Caki2 (cell line): Measurements from ENCODE around the gene HPGD. TPM values are rescaled to one million over a fixed set of nuclear protein-coding genes. Genes with fewer than 3 reads are reported as not detected.

ENCODE experiments used
- DNase-seq: peaks from one replicate; pipeline ENCODE4 v3.0.0-alpha.2; 2015; ENCODE audit warnings: low read depth
- in situ Hi-C: cut with HindIII; loops from 2 replicates; pipeline ENCODE4 v1.10.0; 2016; ENCODE audit warnings: low sequenced_read_pairs, low pct_unique_long_range_greater_than_20kb, mixed read lengths
- total RNA-seq: library from RNA; depleted of rRNA; stranded (reverse); fragments of >200 nt; shearing (Covaris generic); gene quantifications from 2 replicates; pipeline ENCODE4 v1.2.3, GENCODE V29; 2014; ENCODE audit warnings: low replicate concordance

HPGD gene
- total RNA-seq, 1 experiment from 2014 or later: 8.9 TPM

- in situ Hi-C loops: no loop called here
- peak; percentile 46 for DNase-seq
Observed at GRCh38 chr4:174532445-174532844, 10.2 kb upstream of the HPGD start.

DNA sequence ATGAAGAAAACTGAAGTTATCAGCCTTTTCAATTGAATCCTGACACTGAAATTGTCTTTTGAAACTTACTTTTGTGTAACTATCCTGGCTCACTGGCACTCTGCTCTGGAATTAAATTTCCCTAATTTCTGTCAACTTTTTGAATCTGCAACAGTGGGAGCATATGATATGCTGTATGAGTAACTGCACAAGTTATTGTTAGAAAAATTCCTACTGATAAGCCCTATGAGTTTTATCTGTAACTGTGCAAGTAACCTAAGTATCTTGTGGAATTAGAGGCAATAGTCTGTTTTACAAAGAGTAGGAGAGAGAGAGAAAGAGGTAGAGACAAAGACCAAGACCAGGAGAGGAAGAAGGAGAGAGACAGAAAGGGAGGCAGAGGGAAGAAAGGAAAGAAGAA, 9.2 kb upstream of the HPGD start:
- no peak for DNase-seq
- in situ Hi-C loops: no loop called here

DNA sequence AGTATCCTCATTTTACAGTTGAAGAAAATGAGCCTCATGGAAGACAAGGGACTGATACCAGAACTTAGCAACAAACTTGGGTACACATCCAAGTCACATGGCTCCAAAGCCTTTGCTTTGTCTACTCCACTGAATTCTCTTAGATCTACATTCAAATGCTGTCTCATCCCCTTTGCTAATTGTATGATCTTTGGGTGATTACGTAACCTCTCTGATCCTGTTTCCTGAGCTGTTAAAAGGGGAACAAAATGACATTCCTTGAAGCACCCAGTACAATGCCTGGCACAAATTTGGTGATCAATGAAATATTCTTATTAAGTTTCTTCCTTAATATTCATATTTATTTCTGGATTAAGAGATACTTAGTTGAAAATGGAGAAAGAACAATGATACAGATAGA, 5.9 kb upstream of the HPGD start:
- in situ Hi-C loops: no loop called here
- no peak for DNase-seq

- no peak for DNase-seq
- in situ Hi-C loops: no loop called here
Observed at GRCh38 chr4:174526731-174527130, 4.4 kb upstream of the HPGD start.

- in situ Hi-C loops: no loop called here
Observed at GRCh38 chr4:174524242-174524641, 2.0 kb upstream of the HPGD start.

DNA sequence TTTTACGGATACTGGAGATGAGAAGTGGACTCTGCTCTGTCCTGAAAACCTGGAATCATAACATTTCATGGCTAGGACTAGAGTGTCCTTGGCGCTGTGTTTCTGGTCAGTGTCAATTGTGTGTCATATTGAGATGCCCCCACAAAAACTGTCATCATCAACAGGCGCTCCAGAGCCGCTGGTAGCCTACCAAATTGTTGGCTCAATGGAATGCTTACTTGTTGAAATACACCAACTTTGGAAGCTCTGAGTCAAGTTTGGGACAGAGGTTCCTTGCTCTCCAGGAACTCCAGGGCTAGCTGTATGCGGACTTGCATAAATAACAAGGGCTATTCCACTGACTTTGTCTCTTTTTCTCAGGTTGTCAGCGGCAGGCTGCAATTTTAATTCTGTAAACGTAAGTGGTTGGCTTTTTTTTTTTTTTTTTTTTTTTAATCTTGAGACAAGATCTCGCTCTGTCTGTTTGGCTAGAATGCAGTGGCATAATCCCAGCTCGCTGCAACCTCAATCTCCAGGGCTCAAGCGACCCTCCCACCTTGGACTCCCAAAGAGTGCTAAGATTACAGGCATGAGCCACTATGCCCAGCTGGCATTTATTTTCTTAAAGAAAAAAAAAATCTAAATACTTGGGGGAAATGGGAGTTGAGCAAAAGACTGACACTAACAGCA, 871 bp upstream of the HPGD start:
- in situ Hi-C loops: no loop called here
- no peak for DNase-seq

More at GRCh38 chr4:174524242-174524641, 2.0 kb upstream of the HPGD start:
- DNase-seq: no peak

DNA sequence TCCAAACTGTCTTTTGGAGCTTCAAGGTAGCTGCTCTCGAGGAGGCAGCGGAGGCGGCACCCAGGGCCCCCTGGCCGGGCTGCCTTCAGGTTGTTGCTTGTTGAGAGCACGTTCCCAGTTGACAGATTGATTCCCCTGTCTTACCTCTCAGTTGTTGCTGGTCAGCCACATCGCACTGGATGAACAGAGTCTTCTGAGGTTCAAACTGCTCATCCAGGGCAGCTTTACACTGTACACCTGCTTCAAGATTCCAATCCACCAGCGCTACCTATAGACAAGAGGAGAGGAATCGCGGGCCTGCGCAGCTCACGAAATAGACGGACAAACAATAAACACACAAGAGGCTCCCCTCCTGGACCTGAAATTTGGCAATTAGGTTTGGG, 497 bp downstream of the HPGD start:
- in situ Hi-C loops: no loop called here
- DNase-seq: peak; percentile 64

GRCh38 chr4:174520660-174521059, 1.6 kb downstream of the HPGD start:
- DNase-seq: no peak
- in situ Hi-C loops: no loop called here

DNA sequence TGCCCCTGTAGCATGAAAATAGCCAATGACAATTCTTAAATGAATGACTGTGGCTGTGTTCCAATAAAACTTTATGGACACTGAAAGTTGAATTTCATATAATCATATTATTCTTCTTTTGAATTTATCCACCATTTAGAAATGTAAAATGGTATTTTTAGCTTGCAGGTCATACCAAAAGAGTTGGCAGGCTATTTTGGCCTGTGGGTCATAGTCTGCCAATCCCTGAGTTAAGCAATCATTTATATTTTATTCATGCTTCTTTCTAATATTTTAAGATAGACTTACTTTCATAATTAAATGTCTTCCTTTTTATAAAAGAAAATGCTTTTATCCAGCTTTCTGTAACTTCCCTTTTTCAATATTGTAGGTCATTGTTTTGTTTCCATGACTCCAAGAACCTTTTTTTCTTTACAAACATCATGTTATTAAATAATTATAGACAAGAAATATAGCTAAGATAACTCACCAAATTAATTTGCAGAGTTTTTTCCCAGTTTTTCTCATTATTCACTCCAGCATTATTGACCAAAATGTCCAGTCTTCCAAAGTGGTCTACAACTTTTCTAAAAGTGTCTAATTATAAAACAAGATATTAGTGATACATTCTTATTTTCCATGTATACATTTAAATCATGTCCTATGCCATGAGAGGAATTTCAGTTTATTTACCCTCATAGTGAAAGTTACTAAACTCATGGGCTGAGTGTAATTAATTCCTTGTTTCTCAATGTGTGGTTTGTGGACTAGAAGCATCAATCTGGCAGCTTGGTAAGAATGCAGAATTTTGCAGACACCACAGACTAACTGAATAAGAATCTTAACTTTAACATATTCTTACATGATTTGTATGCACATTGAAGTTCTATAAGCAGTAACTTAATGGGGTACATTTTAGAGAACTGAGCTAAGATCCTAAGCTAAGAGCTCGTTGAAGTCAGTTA, 4.5 kb downstream of the HPGD start:
- DNase-seq: no peak
- in situ Hi-C loops: no loop called here

GRCh38 chr4:174516794-174517193, 5.5 kb downstream of the HPGD start:
- no peak for DNase-seq
- in situ Hi-C loops: no loop called here

DNA sequence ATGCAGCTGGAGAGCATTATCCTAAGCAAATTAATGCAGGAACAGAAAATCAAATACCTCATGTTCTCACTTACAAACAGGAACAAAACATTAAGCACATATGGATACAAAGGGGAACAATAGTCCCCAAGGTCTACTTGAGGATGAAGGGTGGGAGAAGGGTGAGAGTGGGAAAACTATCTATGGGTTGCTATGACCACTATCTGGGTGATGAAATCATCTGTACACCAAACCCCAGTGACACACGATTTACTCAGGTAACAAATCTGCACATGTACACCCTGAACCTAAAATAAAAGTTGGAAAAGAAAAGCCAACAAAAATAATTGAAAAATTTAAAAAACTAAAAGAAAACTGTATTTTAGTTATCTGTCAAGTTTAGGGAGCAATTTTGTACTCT, 5.9 kb downstream of the HPGD start:
- in situ Hi-C loops: no loop called here
- DNase-seq: no peak

- in situ Hi-C loops: no loop called here
- no peak for DNase-seq
Observed at GRCh38 chr4:174512745-174513144, 9.5 kb downstream of the HPGD start.

DNA sequence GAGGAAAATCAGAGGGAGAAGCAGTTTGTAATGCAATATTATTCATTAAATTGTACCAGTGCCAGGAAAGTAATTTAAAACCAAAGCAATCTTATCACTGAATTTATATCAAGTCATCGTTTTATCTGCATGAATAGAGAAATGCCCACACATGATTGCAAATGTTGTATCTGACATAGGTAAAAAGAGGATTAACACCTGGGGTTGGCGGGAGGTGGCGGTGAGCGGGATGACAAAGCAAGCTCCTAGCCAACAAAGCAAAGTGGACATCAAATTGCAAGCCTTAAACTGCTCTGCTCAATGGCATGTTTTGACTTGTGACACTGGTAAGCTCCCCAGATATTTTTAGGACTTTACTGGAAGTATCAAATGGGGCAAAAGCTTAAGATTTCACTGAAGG, 16.4 kb downstream of the HPGD start:
- no peak for DNase-seq
- in situ Hi-C loops: no loop called here

DNA sequence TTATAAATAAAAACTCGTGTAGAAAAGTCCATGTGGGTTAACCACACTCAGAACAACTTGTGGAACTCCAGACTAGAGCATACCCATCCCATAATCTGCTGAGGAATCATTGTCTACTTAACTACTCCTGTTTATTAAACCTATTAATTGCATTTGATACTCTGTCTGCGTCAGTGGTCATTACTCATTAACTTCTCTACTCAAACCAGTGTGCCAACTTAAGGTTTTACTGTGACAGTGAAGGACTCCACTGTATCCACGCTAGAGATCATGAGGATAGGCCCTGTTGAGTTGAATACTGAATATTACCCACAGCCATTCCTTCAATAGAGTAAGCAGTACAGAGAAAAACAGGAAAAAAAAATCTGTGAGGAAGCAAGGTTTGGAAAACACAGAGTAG, 17.3 kb downstream of the HPGD start:
- in situ Hi-C loops: no loop called here
- DNase-seq: no peak

DNA sequence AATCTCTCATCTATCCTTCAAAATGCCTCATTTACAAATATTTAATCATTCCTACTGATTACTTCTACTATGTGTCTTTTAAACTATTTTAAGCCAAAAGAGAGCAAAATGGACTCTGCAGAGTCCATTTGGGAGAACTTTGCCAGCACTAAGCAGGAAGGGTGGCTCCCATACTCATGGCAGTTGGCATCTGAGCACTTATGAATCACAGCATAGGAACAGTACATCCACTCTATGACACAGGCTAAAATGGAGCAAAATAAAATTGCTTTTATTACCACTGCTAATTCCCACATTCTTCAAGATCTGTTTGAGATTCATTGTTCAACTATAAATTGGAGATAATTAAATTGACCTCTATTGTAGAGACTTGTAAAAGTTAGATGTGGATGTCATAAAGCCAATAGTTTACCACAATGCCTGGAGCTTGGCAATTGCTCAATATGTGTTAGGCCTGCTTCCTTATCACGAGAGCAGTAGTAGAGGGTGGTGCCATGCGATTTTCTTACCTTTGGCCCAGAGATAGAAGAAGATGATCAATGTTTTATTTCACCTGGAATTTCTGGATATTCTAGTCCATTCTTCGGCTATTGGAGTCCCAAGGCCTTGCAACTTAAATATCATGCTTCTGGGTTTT, 19.1 kb downstream of the HPGD start:
- in situ Hi-C loops: no loop called here
- no peak for DNase-seq

GRCh38 chr4:174496631-174497432, 25.5 kb downstream of the HPGD start:
- DNase-seq: peak; percentile 2
- in situ Hi-C loops: no loop called here

DNA sequence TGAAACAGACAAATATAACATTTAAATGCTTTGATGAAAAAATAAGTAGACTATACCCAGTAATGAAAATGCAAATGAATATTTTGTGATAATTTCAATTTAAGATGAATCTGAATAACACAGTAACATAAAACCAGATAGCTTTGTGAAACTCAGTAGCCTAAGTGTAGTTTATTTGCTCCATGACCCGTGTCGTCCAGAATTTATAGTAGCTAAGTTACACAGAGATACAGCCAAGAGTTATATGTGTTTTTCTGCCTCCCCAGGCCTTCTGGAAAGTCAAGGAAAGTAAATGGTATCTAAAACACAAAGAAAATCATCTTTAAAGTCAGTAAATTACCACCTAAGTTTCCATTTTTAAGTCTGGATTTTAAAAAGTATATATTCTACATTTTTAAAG, 26.7 kb downstream of the HPGD start:
- in situ Hi-C loops: no loop called here
- DNase-seq: no peak

GRCh38 chr4:174494726-174495125, 27.6 kb downstream of the HPGD start:
- DNase-seq: no peak
- in situ Hi-C loops: no loop called here
